Effector memory CD8-positive, alpha-beta T cell (primary cell): ENCODE data around the gene SMIM1.

Experiments
- ATAC-seq: fragments of 150-1000 bp; cut with Tn5 transposase; replicated peaks from 2 replicates; pipeline ENCODE4 v1.10.0; 2021; ENCODE audit warnings: mild to moderate bottlenecking, moderate library complexity
- DNase-seq, 3 experiments: peaks; one replicate each; pipeline ENCODE4 v3.0.0; 2021
- H3K27ac Mint-ChIP-seq, 2 donors: one replicate each; pipeline ENCODE4 v1.8.0; 2022; ENCODE audit warnings: mild to moderate bottlenecking in 2 of 2, mixed read lengths in 2 of 2, moderate library complexity in 2 of 2
- H3K27me3 Mint-ChIP-seq, 2 donors: one replicate each; pipeline ENCODE4 v1.8.0; 2022; ENCODE audit warnings: mixed read lengths in 2 of 2
- H3K36me3 Mint-ChIP-seq: one replicate; pipeline ENCODE4 v1.8.0; 2022; ENCODE audit warnings: mild to moderate bottlenecking, moderate library complexity, mixed read lengths; ENCODE audit not compliant: insufficient read depth
- H3K4me1 Mint-ChIP-seq, 2 donors: one replicate each; pipeline ENCODE4 v1.8.0; 2022; ENCODE audit warnings: low read depth in 2 of 2, mixed read lengths in 2 of 2
- H3K4me3 Mint-ChIP-seq, 2 donors: one replicate each; pipeline ENCODE4 v1.8.0; 2022; ENCODE audit warnings: mild to moderate bottlenecking in 2 of 2, mixed read lengths in 2 of 2, moderate library complexity in 2 of 2
- H3K9me3 Mint-ChIP-seq, 2 donors: one replicate each; pipeline ENCODE4 v1.8.0; 2022; ENCODE audit warnings: mixed read lengths in 2 of 2

The SMIM1 gene

DNA sequence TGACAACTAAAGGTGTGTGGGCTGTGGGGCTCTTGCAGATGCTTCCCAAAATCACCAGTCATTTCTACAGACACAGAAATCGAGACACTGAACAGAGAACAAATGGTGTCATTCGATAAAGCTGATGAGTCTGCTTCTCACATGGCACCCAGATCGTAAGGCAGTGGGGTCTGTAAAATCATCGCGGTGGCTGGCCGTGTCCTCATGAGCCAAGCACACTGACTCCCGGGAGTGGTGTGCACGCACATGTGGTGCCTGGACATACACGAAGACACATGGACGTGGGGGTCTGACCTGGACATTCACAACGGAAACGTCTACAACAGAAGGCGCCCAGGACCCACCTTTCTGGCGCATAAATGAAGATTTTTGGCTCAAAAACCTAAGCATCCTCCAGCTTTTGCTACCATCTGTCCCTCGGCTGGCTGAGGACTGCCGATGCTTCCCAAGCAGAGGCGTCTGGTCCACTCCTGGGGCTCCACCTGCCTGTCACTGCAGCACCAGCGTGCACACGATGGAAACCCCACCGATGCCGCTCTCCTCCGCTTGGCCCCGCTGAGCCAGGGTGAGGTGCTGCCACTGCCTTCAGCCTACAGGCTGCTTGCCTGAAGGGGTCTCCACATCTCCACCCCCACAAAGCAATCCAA is 6.8 kb downstream of the SMIM1 start:
- peaks cover 63% of the 10 kb centered on the region for H3K36me3 Mint-ChIP-seq
- DNase-seq: no peak
- ATAC-seq: no peak
- peaks cover 3 to 7% of the 10 kb centered on the region in 2 donors for H3K4me1 Mint-ChIP-seq
- no peaks in the 10 kb centered on the region for H3K9me3 Mint-ChIP-seq
- H3K4me3 Mint-ChIP-seq: no peak overlapping the region
- H3K27ac Mint-ChIP-seq: no peak overlapping the region
- no peaks in the 10 kb centered on the region for H3K27me3 Mint-ChIP-seq

DNA sequence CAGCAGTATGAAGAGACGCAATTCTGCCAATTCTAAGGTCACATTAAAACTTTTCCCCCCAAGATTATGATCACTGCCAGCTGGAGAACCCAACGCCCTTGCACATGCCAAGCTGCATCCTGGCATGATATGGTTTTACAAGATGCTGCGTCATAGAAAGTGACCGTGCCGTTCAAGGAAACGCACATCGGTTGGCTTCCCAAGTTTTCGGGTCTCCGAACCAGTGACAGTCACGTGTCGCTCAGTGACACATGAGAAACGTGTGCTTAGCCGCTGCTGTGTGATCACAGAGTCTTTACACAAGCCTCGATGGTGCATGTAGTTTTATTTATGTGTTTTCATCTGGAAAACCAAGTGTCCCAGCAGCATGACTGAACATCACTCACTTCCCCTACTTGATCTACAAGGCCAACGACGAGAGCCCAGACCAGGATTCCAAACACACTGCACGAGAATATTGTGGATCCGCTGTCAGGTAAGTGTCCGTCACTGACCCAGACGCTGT is 7.4 kb downstream of the SMIM1 start:
- H3K27me3 Mint-ChIP-seq: no peaks in the 10 kb centered on the region
- H3K27ac Mint-ChIP-seq: no peak overlapping the region
- H3K9me3 Mint-ChIP-seq: no peaks in the 10 kb centered on the region
- H3K36me3 Mint-ChIP-seq: peaks cover 69% of the 10 kb centered on the region
- DNase-seq: no peak
- no peak overlapping the region for H3K4me3 Mint-ChIP-seq
- ATAC-seq: no peak
- peaks cover 3 to 7% of the 10 kb centered on the region in 2 donors for H3K4me1 Mint-ChIP-seq

DNA sequence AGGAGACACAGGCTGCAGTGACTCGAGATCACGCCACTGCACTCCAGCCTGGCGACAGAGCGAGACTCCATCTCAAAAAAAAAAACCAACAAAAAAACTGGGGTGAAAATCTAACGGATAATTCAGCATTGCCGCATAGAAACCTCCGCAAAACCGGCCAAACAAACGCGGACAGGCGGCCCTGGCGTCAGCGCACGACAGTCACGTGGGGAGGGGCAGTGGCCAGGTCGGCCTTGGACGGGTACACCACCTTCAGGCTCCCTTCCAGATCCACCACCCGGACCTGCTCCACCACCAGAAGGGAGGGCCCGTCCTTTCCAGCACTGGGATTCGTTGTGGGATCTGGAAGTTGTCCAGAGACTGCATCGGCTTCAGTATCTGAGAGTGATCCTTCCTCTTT is 8.4 kb downstream of the SMIM1 start:
- Mint-ChIP-seq H3K4me1 (peaks cover under 1 to 5% of the 10 kb centered on the region in 2 donors), H3K27me3 (no peaks in the 10 kb centered on the region), H3K9me3 (no peaks in the 10 kb centered on the region), H3K4me3 (no peak overlapping the region), H3K36me3 (peaks cover 78% of the 10 kb centered on the region), H3K27ac (peak overlapping the region in 1 of 2 donors; percentile 15)
- no peak for DNase-seq
- ATAC-seq: no peak

DNA sequence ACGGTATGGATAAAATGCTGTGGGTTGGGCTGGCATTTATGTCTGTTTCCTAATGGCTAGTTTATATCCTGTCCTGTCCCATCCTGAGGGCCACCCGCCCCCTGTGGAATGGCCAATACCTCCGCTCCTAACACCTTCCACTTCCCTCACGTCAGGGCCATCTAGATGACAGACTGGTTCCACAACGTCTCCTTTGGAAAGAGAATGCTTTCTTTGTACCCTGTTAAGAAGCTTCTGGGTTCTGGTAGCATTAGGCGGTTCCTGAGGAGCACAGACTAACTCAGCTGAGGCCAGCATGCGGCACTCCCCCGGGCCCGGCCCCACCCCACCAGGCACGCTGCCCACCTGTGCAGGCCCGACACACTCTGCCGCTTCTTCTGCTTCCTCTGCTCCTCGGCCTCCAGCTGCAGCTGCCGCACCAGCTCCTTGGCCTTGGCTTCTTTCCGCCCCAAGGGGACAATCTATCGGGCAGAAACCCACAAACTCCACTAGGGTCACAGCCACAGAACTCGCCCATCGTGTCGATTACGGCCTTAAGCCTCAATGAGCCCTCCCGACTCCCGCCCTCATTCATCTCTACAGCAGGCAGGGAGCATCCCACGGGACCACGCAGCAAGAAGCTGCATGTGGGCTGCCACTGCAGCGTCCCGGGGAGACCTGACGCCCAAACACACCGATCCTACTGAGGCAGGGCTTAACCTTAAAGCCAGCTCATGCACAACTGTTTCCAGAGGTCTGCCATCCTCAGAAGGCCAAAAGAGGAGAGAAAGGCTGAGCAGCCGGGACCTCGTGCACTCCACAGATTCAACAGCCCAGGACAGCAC is 11.3 kb downstream of the SMIM1 start:
- no peaks in the 10 kb centered on the region for H3K27me3 Mint-ChIP-seq
- DNase-seq: no peak
- H3K36me3 Mint-ChIP-seq: peaks cover 87% of the 10 kb centered on the region
- H3K4me1 Mint-ChIP-seq: peaks cover 17% of the 10 kb centered on the region in 2 donors
- H3K4me3 Mint-ChIP-seq: no peak overlapping the region
- no peaks in the 10 kb centered on the region for H3K9me3 Mint-ChIP-seq
- no peak overlapping the region for H3K27ac Mint-ChIP-seq
- no peak for ATAC-seq

DNA sequence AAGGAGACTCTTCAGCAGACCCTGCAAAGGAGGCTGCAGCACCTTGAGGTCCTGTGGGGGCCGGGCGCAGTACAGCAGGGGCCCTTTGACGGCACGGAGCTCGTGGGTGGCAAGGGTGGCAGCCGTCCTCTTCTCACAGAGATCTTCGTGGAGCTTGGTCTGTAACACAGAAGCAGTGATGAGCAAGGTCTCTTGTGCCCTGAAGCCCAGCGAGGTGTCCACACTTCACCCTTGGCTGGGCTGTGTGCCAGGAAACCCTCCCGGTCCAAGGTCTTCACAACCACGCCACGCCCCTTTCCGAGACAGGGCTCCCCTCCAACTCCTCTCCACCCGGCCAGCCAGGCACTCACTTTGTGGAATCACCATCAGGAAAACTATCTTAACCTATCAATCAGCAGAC is 12.5 kb downstream of the SMIM1 start:
- H3K4me3 Mint-ChIP-seq: no peak overlapping the region
- H3K27ac Mint-ChIP-seq: peak overlapping the region; percentile 15 to 52
- H3K9me3 Mint-ChIP-seq: no peaks in the 10 kb centered on the region
- peaks cover 84% of the 10 kb centered on the region for H3K36me3 Mint-ChIP-seq
- DNase-seq (no peak), ATAC-seq (no peak)
- H3K4me1 Mint-ChIP-seq: peaks cover 17 to 22% of the 10 kb centered on the region in 2 donors
- no peaks in the 10 kb centered on the region for H3K27me3 Mint-ChIP-seq

GRCh38 chr1:3785456-3786157 is 13.1 kb downstream of the SMIM1 start:
- peaks cover 17 to 22% of the 10 kb centered on the region in 2 donors for H3K4me1 Mint-ChIP-seq
- H3K4me3 Mint-ChIP-seq: no peak overlapping the region
- H3K27ac Mint-ChIP-seq: peak overlapping the region; percentile 15 to 52
- H3K36me3 Mint-ChIP-seq: peaks cover 79% of the 10 kb centered on the region
- no peaks in the 10 kb centered on the region for H3K9me3 Mint-ChIP-seq
- no peak for ATAC-seq
- DNase-seq: no peak
- H3K27me3 Mint-ChIP-seq: no peaks in the 10 kb centered on the region

GRCh38 chr1:3786468-3787348 is 14.2 kb downstream of the SMIM1 start:
- Mint-ChIP-seq H3K27ac (peak overlapping the region; percentile 95), H3K4me1 (peaks cover 21 to 22% of the 10 kb centered on the region in 2 donors), H3K27me3 (no peaks in the 10 kb centered on the region), H3K4me3 (peak overlapping the region; percentile 74 to 78), H3K36me3 (peaks cover 69% of the 10 kb centered on the region), H3K9me3 (no peaks in the 10 kb centered on the region)
- ATAC-seq (no peak), DNase-seq (no peak)

- peaks cover 68% of the 10 kb centered on the region for H3K36me3 Mint-ChIP-seq
- H3K27ac Mint-ChIP-seq: peak overlapping the region; percentile 95
- no peaks in the 10 kb centered on the region for H3K9me3 Mint-ChIP-seq
- H3K4me3 Mint-ChIP-seq: peak overlapping the region; percentile 74 to 78
- DNase-seq (peak; percentile 52 to 70 (median 55)), ATAC-seq (peak; percentile 85)
- peaks cover 22 to 25% of the 10 kb centered on the region in 2 donors for H3K4me1 Mint-ChIP-seq
- H3K27me3 Mint-ChIP-seq: no peaks in the 10 kb centered on the region
Measured at GRCh38 chr1:3787349-3787715, 14.8 kb downstream of the SMIM1 start.

GRCh38 chr1:3787745-3788605 is 15.4 kb downstream of the SMIM1 start:
- Mint-ChIP-seq H3K4me1 (peaks cover 22 to 25% of the 10 kb centered on the region in 2 donors), H3K9me3 (no peaks in the 10 kb centered on the region), H3K27ac (peak overlapping the region; percentile 95), H3K36me3 (peaks cover 65% of the 10 kb centered on the region), H3K27me3 (no peaks in the 10 kb centered on the region), H3K4me3 (peak overlapping the region; percentile 74 to 78)
- peak in 1 of 3 experiments; percentile 30 for DNase-seq
- ATAC-seq: no peak

DNA sequence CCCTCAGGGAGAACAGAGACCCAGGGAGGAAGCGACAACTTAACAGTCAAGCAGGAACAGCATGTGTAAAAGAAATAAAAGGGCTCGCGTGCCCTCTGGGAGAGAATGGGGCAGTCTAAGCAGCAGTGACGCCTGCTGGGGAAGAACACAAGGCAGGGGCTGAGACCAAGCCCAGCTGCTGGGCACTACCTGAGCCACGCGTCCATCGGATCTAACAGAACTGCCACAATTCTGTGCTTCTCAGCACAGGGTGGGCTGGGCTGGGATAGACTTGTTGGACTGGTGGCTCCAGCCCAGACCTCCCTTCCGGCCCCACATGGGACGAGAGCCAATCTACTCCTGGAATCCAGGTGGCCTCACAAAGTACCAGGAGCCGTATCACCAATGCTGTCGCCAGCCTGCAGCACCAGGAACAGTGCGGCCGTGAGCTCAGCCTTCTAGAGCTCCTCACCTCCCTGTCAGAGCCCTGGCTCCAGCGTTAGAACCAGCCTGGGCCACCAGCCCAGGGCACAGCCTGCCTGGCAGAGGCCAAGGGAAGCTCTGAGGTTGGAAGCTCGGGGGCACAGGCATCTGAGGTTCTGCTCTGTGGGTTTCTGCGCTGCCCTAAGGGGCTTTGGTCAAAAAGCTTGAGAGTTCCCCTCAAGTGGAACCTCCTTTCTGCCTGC is 16.3 kb downstream of the SMIM1 start:
- peaks cover 56% of the 10 kb centered on the region for H3K36me3 Mint-ChIP-seq

DNA sequence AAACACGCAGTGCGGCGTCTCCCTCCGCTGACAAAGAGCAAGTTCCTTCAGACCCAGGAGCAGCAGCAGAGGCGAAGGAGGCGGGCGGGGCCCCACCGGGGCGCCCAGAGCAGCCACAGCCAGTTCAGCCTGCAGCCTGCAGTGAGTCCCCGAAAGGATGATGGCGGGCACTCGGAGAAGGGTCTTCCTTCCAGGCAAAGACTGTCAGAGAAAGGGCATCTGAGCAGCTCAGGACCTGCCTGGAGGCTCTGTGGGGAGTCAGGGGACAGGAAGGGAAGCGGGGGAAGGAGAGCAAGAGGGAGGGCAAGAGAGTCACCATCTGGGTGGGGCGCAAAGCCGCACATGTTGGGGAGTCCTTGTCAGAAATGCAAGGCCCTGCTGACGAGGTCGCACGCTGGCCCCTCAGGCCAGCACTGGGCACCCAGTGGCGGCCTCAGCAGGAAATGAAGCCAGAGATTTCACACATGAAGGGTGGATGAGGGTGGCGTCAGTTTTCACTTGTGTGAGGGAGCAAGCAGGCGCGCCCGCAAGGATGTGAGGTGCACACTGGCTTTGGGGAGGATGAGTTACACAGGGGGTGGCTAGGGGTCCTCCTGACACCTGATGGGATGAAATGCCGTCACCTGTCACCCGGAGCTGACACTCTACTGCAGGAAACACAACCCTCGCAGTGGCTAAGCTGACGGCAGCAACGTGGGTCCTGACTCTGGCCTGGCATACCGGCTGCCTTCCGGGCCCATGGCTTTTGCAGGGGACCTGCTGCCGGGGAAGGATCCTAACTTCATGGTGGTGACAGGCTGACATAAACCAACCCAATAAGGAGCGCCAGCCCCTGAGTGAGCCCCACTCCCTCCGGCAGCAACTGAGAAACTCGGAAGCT is 17.1 kb downstream of the SMIM1 start:
- peaks cover 27 to 42% of the 10 kb centered on the region in 2 donors for H3K4me1 Mint-ChIP-seq
- peak overlapping the region in 1 of 2 donors; percentile 35 for H3K27ac Mint-ChIP-seq
- no peak for DNase-seq
- no peak for ATAC-seq
- H3K9me3 Mint-ChIP-seq: no peaks in the 10 kb centered on the region
- peaks cover 52% of the 10 kb centered on the region for H3K36me3 Mint-ChIP-seq
- H3K4me3 Mint-ChIP-seq: no peak overlapping the region
- H3K27me3 Mint-ChIP-seq: no peaks in the 10 kb centered on the region

More for the DNA sequence above, 16.3 kb downstream of the SMIM1 start:
- Mint-ChIP-seq H3K9me3 (no peaks in the 10 kb centered on the region), H3K4me3 (no peak overlapping the region), H3K4me1 (peaks cover 25 to 34% of the 10 kb centered on the region in 2 donors), H3K27ac (peak overlapping the region; percentile 95), H3K27me3 (no peaks in the 10 kb centered on the region)
- ATAC-seq: no peak
- no peak for DNase-seq
